GM23338 (cell line): ENCODE results near the gene USH1C.

Experiments used
- EZH2 ChIP-seq: fragments of 200-600 bp; sonication (generic); IDR thresholded peaks from one replicate; pipeline ENCODE4 v1.8.0; 2017; ENCODE audit warnings: antibody characterized with exemption, mild to moderate bottlenecking, low read depth; ENCODE audit not compliant: unreplicated experiment
- EZH2phosphoT487 ChIP-seq: fragments of 200-600 bp; sonication (generic); IDR thresholded peaks from one replicate; pipeline ENCODE4 v1.8.1; 2018; ENCODE audit warnings: antibody characterized with exemption; ENCODE audit not compliant: unreplicated experiment
- JUNB ChIP-seq: IDR thresholded peaks from one replicate; pipeline ENCODE4 v1.6.1; 2016; ENCODE audit warnings: antibody characterized with exemption; ENCODE audit not compliant: unreplicated experiment
- NANOG ChIP-seq: IDR thresholded peaks from 2 replicates; pipeline ENCODE4 v1.6.1; 2016; ENCODE audit warnings: antibody characterized with exemption, borderline replicate concordance
- POLR2AphosphoS5 ChIP-seq: IDR thresholded peaks from 2 replicates; pipeline ENCODE4 v1.6.1; 2016; ENCODE audit warnings: antibody characterized with exemption, low read depth
- TF ChIP-seq, protein P1 (sequence below): IDR thresholded peaks from one replicate; pipeline ENCODE4 v1.6.1; 2018; ENCODE audit warnings: antibody characterized with exemption; ENCODE audit not compliant: unreplicated experiment
- TF ChIP-seq, protein P2 (sequence below), 2 experiments: fragments of 200-600 bp in 1 of 2; sonication (generic) in 1 of 2; conservative IDR thresholded peaks; 2 replicates each; pipeline versions ENCODE4 v1.5.1 to v1.6.1; 2016 to 2017; ENCODE audit warnings: antibody characterized with exemption in 2 of 2, low read depth in 2 of 2, mild to moderate bottlenecking in 2 of 2, moderate library complexity in 1 of 2
- TF ChIP-seq, protein P3 (sequence below): IDR thresholded peaks from 2 replicates; pipeline ENCODE4 v1.6.1; 2016; ENCODE audit warnings: antibody characterized with exemption

DNA sequence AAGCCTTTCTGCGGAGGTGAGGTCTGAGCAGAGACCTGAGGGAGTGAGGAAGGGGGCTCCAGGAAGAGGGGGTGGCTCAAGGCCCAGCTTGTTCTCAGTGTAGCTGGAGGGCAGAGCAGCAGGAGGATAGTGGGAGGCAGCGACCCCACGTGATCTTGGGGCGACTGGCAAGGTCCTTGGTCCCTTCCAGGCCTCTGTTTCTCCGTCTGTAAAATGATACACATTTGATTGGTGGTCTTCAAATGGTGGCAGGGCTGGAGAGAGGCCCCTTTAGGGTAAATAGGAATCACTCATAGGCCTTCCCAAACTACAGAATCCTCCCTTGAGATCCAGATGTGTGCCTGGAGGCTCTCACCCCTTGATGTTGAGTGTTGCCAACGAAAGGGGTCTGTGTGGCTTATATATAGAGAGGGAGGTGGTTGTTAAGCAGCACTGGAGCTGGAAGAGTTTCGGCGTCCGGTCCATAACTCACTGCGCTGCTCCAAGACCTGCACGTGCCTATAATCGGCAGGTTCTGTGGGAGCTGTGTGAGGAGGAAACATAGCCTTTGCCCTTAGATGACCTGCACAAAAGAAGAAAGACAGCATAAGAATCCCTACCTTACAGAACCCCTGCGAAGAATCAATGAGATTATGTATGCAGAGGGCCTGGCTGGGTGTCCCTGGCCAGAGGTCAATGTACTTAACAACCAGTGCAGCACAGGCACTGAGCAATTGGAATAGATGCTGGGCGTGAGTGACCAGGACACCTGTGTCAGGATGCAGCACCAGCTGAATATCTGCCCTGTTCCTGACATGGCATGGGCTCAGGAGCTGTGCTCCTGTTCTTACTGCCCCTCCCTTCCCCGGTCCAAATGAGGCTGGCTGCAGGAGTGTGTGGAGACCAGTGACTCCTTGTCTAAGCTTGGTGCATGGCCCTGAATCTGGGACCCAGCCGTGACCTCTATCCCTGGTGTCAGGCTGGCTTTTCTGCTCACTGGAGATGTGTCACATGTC, 31.5 kb upstream of the USH1C start:
- no peak for TF ChIP-seq POLR2AphosphoS5
- TF ChIP-seq, protein P1, sequence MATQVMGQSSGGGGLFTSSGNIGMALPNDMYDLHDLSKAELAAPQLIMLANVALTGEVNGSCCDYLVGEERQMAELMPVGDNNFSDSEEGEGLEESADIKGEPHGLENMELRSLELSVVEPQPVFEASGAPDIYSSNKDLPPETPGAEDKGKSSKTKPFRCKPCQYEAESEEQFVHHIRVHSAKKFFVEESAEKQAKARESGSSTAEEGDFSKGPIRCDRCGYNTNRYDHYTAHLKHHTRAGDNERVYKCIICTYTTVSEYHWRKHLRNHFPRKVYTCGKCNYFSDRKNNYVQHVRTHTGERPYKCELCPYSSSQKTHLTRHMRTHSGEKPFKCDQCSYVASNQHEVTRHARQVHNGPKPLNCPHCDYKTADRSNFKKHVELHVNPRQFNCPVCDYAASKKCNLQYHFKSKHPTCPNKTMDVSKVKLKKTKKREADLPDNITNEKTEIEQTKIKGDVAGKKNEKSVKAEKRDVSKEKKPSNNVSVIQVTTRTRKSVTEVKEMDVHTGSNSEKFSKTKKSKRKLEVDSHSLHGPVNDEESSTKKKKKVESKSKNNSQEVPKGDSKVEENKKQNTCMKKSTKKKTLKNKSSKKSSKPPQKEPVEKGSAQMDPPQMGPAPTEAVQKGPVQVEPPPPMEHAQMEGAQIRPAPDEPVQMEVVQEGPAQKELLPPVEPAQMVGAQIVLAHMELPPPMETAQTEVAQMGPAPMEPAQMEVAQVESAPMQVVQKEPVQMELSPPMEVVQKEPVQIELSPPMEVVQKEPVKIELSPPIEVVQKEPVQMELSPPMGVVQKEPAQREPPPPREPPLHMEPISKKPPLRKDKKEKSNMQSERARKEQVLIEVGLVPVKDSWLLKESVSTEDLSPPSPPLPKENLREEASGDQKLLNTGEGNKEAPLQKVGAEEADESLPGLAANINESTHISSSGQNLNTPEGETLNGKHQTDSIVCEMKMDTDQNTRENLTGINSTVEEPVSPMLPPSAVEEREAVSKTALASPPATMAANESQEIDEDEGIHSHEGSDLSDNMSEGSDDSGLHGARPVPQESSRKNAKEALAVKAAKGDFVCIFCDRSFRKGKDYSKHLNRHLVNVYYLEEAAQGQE = no peak
- TF ChIP-seq, protein P2, sequence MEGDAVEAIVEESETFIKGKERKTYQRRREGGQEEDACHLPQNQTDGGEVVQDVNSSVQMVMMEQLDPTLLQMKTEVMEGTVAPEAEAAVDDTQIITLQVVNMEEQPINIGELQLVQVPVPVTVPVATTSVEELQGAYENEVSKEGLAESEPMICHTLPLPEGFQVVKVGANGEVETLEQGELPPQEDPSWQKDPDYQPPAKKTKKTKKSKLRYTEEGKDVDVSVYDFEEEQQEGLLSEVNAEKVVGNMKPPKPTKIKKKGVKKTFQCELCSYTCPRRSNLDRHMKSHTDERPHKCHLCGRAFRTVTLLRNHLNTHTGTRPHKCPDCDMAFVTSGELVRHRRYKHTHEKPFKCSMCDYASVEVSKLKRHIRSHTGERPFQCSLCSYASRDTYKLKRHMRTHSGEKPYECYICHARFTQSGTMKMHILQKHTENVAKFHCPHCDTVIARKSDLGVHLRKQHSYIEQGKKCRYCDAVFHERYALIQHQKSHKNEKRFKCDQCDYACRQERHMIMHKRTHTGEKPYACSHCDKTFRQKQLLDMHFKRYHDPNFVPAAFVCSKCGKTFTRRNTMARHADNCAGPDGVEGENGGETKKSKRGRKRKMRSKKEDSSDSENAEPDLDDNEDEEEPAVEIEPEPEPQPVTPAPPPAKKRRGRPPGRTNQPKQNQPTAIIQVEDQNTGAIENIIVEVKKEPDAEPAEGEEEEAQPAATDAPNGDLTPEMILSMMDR (conservative IDR thresholded peaks at IDR 0.05; ENCODE audit: low read depth in 2 of 2) = no peak
- TF ChIP-seq EZH2phosphoT487 = no peak
- no peak for TF ChIP-seq EZH2
- TF ChIP-seq, protein P3, sequence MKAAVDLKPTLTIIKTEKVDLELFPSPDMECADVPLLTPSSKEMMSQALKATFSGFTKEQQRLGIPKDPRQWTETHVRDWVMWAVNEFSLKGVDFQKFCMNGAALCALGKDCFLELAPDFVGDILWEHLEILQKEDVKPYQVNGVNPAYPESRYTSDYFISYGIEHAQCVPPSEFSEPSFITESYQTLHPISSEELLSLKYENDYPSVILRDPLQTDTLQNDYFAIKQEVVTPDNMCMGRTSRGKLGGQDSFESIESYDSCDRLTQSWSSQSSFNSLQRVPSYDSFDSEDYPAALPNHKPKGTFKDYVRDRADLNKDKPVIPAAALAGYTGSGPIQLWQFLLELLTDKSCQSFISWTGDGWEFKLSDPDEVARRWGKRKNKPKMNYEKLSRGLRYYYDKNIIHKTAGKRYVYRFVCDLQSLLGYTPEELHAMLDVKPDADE = no peak
- TF ChIP-seq JUNB = no peak
- TF ChIP-seq NANOG = no peak
